ENCODE results near the gene SYT2. TPM values are rescaled to one million over a fixed set of nuclear protein-coding genes. Genes with fewer than 3 reads are reported as not detected.

The SYT2 gene
- total RNA-seq, 1 experiment from 2014 or later, result not detected

- H3K36me3 Mint-ChIP-seq (ENCODE audit: insufficient read depth, unreplicated experiment), result no peaks in the 10 kb centered on the region
- peaks cover 10% of the 10 kb centered on the region for H3K4me1 Mint-ChIP-seq (ENCODE audit: low read depth, unreplicated experiment)
- TF ChIP-seq CTCF (IDR thresholded peaks at IDR 0.05; ENCODE audit: unreplicated experiment), result no peak
- no TSS peak for BruUV-seq (replicated peaks)
- CTCF ChIA-PET, result interaction anchor here (0.6 kb wide), 1 partner anchor 33 kb away, joined by 3 read pairs; no protein-coding TSS in a partner anchor
- no peak for DNase-seq
- H3K9me3 Mint-ChIP-seq (ENCODE audit: low read depth, unreplicated experiment), result no peaks in the 10 kb centered on the region
- H3K4me3 Mint-ChIP-seq (ENCODE audit: low read depth, unreplicated experiment), result peak overlapping the region; percentile 50
- intact Hi-C loops (cut with micrococcal nuclease; ENCODE audit: unreplicated experiment), result loop anchor here (10.0 kb wide), 1 partner anchor 525 kb away; no protein-coding TSS in a partner anchor
- H3K27ac Mint-ChIP-seq (ENCODE audit: unreplicated experiment), result no peak overlapping the region
- peaks cover 91% of the 10 kb centered on the region for H3K27me3 Mint-ChIP-seq (ENCODE audit: unreplicated experiment)
Measured at GRCh38 chr1:202709276-202710041, 795 bp downstream of the SYT2 start.

DNA sequence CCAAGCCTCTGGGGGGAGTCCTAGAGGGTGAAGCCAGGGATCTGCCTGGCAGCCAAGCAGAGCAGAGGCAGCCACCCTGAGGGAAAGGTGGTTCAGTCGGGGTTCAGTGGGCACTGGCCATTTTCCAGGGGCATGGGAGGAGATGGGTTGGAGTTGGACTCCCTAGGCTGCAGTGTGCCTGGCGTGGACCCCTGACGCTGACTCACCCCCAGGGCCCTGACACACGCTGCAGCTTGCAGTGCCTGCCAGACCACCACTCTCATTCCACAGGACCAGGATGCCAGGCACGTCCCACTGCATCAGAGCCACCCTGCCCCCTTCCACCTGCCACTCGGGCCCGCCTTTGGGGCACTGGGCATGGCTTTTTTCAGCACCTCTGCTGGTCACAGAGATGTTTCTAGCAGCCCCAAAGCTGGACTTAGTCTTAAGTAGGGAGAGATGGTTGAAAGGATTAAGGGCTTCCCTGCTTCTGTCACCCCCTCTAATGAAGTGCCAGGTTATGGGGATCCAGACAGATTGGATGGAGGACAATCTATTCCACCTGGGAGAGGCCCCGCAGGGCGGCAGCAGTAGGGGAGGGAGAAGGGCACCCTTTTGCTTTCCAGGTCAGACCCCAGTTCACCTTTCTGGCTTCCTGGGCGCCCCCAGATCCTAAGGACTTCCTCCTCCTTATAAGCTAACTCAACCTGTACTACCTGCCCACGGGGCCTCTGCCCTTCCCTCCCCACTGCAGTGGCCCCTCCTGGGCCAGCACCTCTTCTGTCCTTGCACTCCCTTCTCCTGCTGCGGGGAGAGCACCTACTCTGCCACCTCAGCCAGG is 1.6 kb downstream of the SYT2 start:
- intact Hi-C loops (cut with micrococcal nuclease; ENCODE audit: unreplicated experiment), result no loop called here
- Mint-ChIP-seq H3K36me3 (ENCODE audit: insufficient read depth, unreplicated experiment) (no peaks in the 10 kb centered on the region), H3K27ac (ENCODE audit: unreplicated experiment) (no peak overlapping the region), H3K27me3 (ENCODE audit: unreplicated experiment) (peaks cover 99% of the 10 kb centered on the region), H3K4me1 (ENCODE audit: low read depth, unreplicated experiment) (peaks cover 10% of the 10 kb centered on the region), H3K9me3 (ENCODE audit: low read depth, unreplicated experiment) (no peaks in the 10 kb centered on the region), H3K4me3 (ENCODE audit: low read depth, unreplicated experiment) (no peak overlapping the region)
- no peak for DNase-seq
- CTCF ChIA-PET, result interaction anchor here (0.6 kb wide), 1 partner anchor 34 kb away, joined by 3 read pairs; no protein-coding TSS in a partner anchor
- no TSS peak for BruUV-seq (replicated peaks)
- no peak for TF ChIP-seq CTCF (IDR thresholded peaks at IDR 0.05; ENCODE audit: unreplicated experiment)

GRCh38 chr1:202706851-202707250 is 3.4 kb downstream of the SYT2 start:
- BruUV-seq (replicated peaks), result no TSS peak
- DNase-seq, result no peak
- intact Hi-C loops (cut with micrococcal nuclease; ENCODE audit: unreplicated experiment), result no loop called here
- CTCF ChIA-PET, result no interaction called here
- TF ChIP-seq CTCF (IDR thresholded peaks at IDR 0.05; ENCODE audit: unreplicated experiment), result no peak
- H3K4me3 Mint-ChIP-seq (ENCODE audit: low read depth, unreplicated experiment), result no peak overlapping the region
- H3K27me3 Mint-ChIP-seq (ENCODE audit: unreplicated experiment), result peaks cover 100% of the 10 kb centered on the region
- H3K36me3 Mint-ChIP-seq (ENCODE audit: insufficient read depth, unreplicated experiment), result no peaks in the 10 kb centered on the region
- H3K27ac Mint-ChIP-seq (ENCODE audit: unreplicated experiment), result no peak overlapping the region
- H3K4me1 Mint-ChIP-seq (ENCODE audit: low read depth, unreplicated experiment), result no peaks in the 10 kb centered on the region
- no peaks in the 10 kb centered on the region for H3K9me3 Mint-ChIP-seq (ENCODE audit: low read depth, unreplicated experiment)

DNA sequence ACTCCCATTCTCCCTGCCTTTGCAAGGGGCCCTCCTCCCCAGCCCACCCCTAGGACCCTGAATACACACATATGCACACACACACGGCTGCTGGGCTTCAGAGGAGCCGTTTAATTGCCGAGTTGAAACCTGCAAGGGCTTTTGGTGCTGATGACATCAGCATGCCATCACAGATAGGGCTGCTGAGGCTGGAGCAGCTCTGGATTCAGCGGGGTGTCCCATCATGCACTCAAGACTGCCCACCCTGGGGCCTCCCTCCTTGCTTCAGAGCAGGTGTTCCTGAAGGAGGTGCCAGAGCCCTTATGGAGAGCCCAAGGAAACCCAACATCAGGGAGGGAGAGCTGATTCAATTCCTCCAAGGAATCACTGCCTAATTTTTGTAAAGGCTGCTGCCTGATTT is 5.7 kb downstream of the SYT2 start:
- H3K27me3 Mint-ChIP-seq (ENCODE audit: unreplicated experiment), result peaks cover 100% of the 10 kb centered on the region

More for the DNA sequence above, 5.7 kb downstream of the SYT2 start:
- Mint-ChIP-seq H3K27ac (ENCODE audit: unreplicated experiment) (no peak overlapping the region), H3K9me3 (ENCODE audit: low read depth, unreplicated experiment) (no peaks in the 10 kb centered on the region), H3K4me3 (ENCODE audit: low read depth, unreplicated experiment) (no peak overlapping the region), H3K4me1 (ENCODE audit: low read depth, unreplicated experiment) (no peaks in the 10 kb centered on the region), H3K36me3 (ENCODE audit: insufficient read depth, unreplicated experiment) (no peaks in the 10 kb centered on the region)
- no peak for TF ChIP-seq CTCF (IDR thresholded peaks at IDR 0.05; ENCODE audit: unreplicated experiment)
- no peak for DNase-seq
- no TSS peak for BruUV-seq (replicated peaks)
- intact Hi-C loops (cut with micrococcal nuclease; ENCODE audit: unreplicated experiment), result no loop called here
- CTCF ChIA-PET, result no interaction called here

Measured in Calu3 (cell line).